ENCODE data around the gene FGF14. TPM values are rescaled to one million over a fixed set of nuclear protein-coding genes. Genes with fewer than 3 reads are reported as not detected.

The FGF14 gene
- total and polyA plus RNA-seq, 2 experiments from 2014 or later = 0.73 TPM; not detected in 1

- no peaks in the 10 kb centered on the region for H4K20me1 ChIP-seq (ENCODE audit: insufficient read depth, poor library complexity, severe bottlenecking)
Observed at GRCh38 chr13:101931186-101931585, 470.7 kb downstream of the FGF14 start.

GRCh38 chr13:101930331-101930730 lies 471.5 kb downstream of the FGF14 start:
- Histone ChIP-seq H3K27ac (no peak overlapping the region), H2AFZ (no peak overlapping the region), H3K4me2 (no peak overlapping the region), H3K9me2 (replicated peaks; ENCODE audit: insufficient read depth) (no peaks in the 10 kb centered on the region), H4K20me1 (ENCODE audit: insufficient read depth, poor library complexity, severe bottlenecking) (no peaks in the 10 kb centered on the region), H3K36me3 (replicated peaks; ENCODE audit: insufficient read depth, low read depth) (no peaks in the 10 kb centered on the region), H3K4me3 (no peak overlapping the region), H3K4me1 (ENCODE audit: insufficient read depth) (no peaks in the 10 kb centered on the region), H3K79me2 (no peaks in the 10 kb centered on the region), H3K9me3 (ENCODE audit: low read depth) (no peaks in the 10 kb centered on the region), H3K27me3 (no peaks in the 10 kb centered on the region)
- 63% methylated on average over 2 of the region's 2 CpGs for WGBS (ENCODE audit: low lambda C conversion rate, missing lambda C conversion rate)
- TF ChIP-seq EZH2 (IDR thresholded peaks at IDR 0.05; ENCODE audit: borderline replicate concordance) (no peak), CTCF (IDR thresholded peaks at IDR 0.05; ENCODE audit: poor library complexity) (no peak), EZH2phosphoT487 (IDR thresholded peaks at IDR 0.05; ENCODE audit: low read depth, severe bottlenecking, unreplicated experiment) (no peak)
- no peak for DNase-seq (ENCODE audit: low spot score)

More at GRCh38 chr13:101931186-101931585, 470.7 kb downstream of the FGF14 start:
- Histone ChIP-seq H3K4me2 (no peak overlapping the region), H3K9me3 (ENCODE audit: low read depth) (no peaks in the 10 kb centered on the region), H3K27ac (no peak overlapping the region), H3K4me1 (ENCODE audit: insufficient read depth) (no peaks in the 10 kb centered on the region), H3K27me3 (no peaks in the 10 kb centered on the region), H3K9me2 (replicated peaks; ENCODE audit: insufficient read depth) (no peaks in the 10 kb centered on the region), H3K79me2 (no peaks in the 10 kb centered on the region), H3K4me3 (no peak overlapping the region), H2AFZ (no peak overlapping the region), H3K36me3 (replicated peaks; ENCODE audit: insufficient read depth, low read depth) (no peaks in the 10 kb centered on the region)
- TF ChIP-seq EZH2 (IDR thresholded peaks at IDR 0.05; ENCODE audit: borderline replicate concordance) (no peak), CTCF (IDR thresholded peaks at IDR 0.05; ENCODE audit: poor library complexity) (no peak), EZH2phosphoT487 (IDR thresholded peaks at IDR 0.05; ENCODE audit: low read depth, severe bottlenecking, unreplicated experiment) (no peak)
- no peak for DNase-seq (ENCODE audit: low spot score)
- 71% methylated on average over 3 of the region's 3 CpGs for WGBS (ENCODE audit: low lambda C conversion rate, missing lambda C conversion rate)

GRCh38 chr13:101925731-101926130 lies 476.1 kb downstream of the FGF14 start:
- H3K9me2 ChIP-seq (replicated peaks; ENCODE audit: insufficient read depth) = no peaks in the 10 kb centered on the region
- H3K79me2 ChIP-seq = no peaks in the 10 kb centered on the region
- WGBS (ENCODE audit: low lambda C conversion rate, missing lambda C conversion rate) = 70% methylated on average over 2 of the region's 2 CpGs
- no peak overlapping the region for H3K4me2 ChIP-seq
- H3K27me3 ChIP-seq = peaks cover 20% of the 10 kb centered on the region
- H4K20me1 ChIP-seq (ENCODE audit: insufficient read depth, poor library complexity, severe bottlenecking) = no peaks in the 10 kb centered on the region
- H3K36me3 ChIP-seq (replicated peaks; ENCODE audit: insufficient read depth, low read depth) = no peaks in the 10 kb centered on the region
- no peaks in the 10 kb centered on the region for H3K4me1 ChIP-seq (ENCODE audit: insufficient read depth)
- no peak overlapping the region for H3K4me3 ChIP-seq
- TF ChIP-seq EZH2 (IDR thresholded peaks at IDR 0.05; ENCODE audit: borderline replicate concordance) (no peak), CTCF (IDR thresholded peaks at IDR 0.05; ENCODE audit: poor library complexity) (no peak), EZH2phosphoT487 (IDR thresholded peaks at IDR 0.05; ENCODE audit: low read depth, severe bottlenecking, unreplicated experiment) (no peak)
- H2AFZ ChIP-seq = no peak overlapping the region
- H3K27ac ChIP-seq = no peak overlapping the region
- DNase-seq (ENCODE audit: low spot score) = no peak
- H3K9me3 ChIP-seq (ENCODE audit: low read depth) = no peaks in the 10 kb centered on the region
